ENCODE results near the gene GAPDHS.
A peak's percentile ranks its signal among the peaks of the same experiment; 100 is the strongest.

Gene GAPDHS

GRCh38 chr19:35587321-35587720 is 54.1 kb downstream of the GAPDHS start:
- no peak for DNase-seq (ENCODE audit: extremely low read depth, low read depth)
- no peak overlapping the region for H3K4me3 ChIP-seq (replicated peaks; ENCODE audit: low read depth, low read length)
- TF ChIP-seq CTCF (IDR thresholded peaks at IDR 0.05; ENCODE audit: low read depth, low read length, missing control alignments), result no peak

GRCh38 chr19:35590875-35591274 is 57.6 kb downstream of the GAPDHS start:
- H3K4me3 ChIP-seq (replicated peaks; ENCODE audit: low read depth, low read length), result no peak overlapping the region
- no peak for TF ChIP-seq CTCF (IDR thresholded peaks at IDR 0.05; ENCODE audit: low read depth, low read length, missing control alignments)

GRCh38 chr19:35592226-35592625 is 59.0 kb downstream of the GAPDHS start:
- no peak overlapping the region for H3K4me3 ChIP-seq (replicated peaks; ENCODE audit: low read depth, low read length)
- DNase-seq (ENCODE audit: extremely low read depth, low read depth), result no peak
- TF ChIP-seq CTCF (IDR thresholded peaks at IDR 0.05; ENCODE audit: low read depth, low read length, missing control alignments), result peak; percentile 41

More at GRCh38 chr19:35590875-35591274, 57.6 kb downstream of the GAPDHS start:
- DNase-seq (ENCODE audit: extremely low read depth, low read depth), result no peak
